ENCODE data around the gene TRIO.

GRCh38 chr5:14258840-14259239 lies 115.7 kb downstream of the TRIO start:
- TF ChIP-seq EZH2 (IDR thresholded peaks at IDR 0.05): no peak
- no peak for TF ChIP-seq POLR2AphosphoS5 (IDR thresholded peaks at IDR 0.05; ENCODE audit: borderline replicate concordance, low read depth, low read length)
